Measurements from ENCODE around the gene KRT36.

DNA sequence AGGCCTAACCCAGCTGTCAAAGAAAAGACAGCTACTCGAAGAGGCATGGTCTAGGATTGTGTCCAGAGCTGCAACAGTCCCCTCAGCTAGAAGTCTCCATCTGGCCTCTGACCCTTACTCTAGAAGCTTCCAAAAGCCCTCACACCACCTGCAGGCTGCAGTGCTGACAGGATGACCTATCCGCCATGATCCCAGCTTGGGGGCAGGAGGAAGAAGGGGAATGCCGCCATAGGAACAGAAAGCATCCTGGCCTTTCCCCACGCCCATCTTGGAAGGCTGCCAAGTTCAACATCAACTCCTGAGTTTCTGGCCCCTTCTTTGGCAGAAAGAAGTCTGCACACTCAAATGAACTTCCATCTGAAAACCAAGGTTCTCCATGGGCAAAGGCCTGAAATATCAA lies 3.1 kb upstream of the KRT36 start:
- TF ChIP-seq SUZ12 (IDR thresholded peaks at IDR 0.05; ENCODE audit: extremely low read depth, insufficient read depth, insufficient read length) (no peak), ZNF274 (IDR thresholded peaks at IDR 0.05; ENCODE audit: low read depth, low read length) (no peak), YY1 (IDR thresholded peaks at IDR 0.05; ENCODE audit: insufficient read depth, insufficient read length) (no peak)

All from NT2/D1 (cell line).